Measurements from ENCODE around the gene LEFTY1.

The LEFTY1 gene

GRCh38 chr1:225872075-225872430 lies 16.9 kb downstream of the LEFTY1 start:
- no peak for TF ChIP-seq CTCF (conservative IDR thresholded peaks at IDR 0.05)
- no peak overlapping the region for H3K27ac ChIP-seq

- no peak for TF ChIP-seq CTCF (conservative IDR thresholded peaks at IDR 0.05)
- H3K27ac ChIP-seq = no peak overlapping the region
Observed at GRCh38 chr1:225871359-225872074, 17.4 kb downstream of the LEFTY1 start.

- H3K27ac ChIP-seq = no peak overlapping the region
- TF ChIP-seq CTCF (conservative IDR thresholded peaks at IDR 0.05) = no peak
Observed at GRCh38 chr1:225870911-225871310, 18.0 kb downstream of the LEFTY1 start.

GRCh38 chr1:225868631-225869330 lies 20.2 kb downstream of the LEFTY1 start:
- H3K27ac ChIP-seq = no peak overlapping the region
- no peak for TF ChIP-seq CTCF (conservative IDR thresholded peaks at IDR 0.05)

GRCh38 chr1:225866981-225867380 lies 22.0 kb downstream of the LEFTY1 start:
- H3K27ac ChIP-seq = no peak overlapping the region

GRCh38 chr1:225866061-225866837 lies 22.7 kb downstream of the LEFTY1 start:
- H3K27ac ChIP-seq = no peak overlapping the region
- TF ChIP-seq CTCF (conservative IDR thresholded peaks at IDR 0.05) = no peak

More at GRCh38 chr1:225866981-225867380, 22.0 kb downstream of the LEFTY1 start:
- no peak for TF ChIP-seq CTCF (conservative IDR thresholded peaks at IDR 0.05)

- no peak overlapping the region for H3K27ac ChIP-seq
- TF ChIP-seq CTCF (conservative IDR thresholded peaks at IDR 0.05) = no peak
Observed at GRCh38 chr1:225865514-225865913, 23.4 kb downstream of the LEFTY1 start.

All from VCaP (cell line).